Tibial nerve (tissue), 4 donors: ENCODE data around the gene RMND5B.

Experiments
- CTCF ChIP-seq, 5 experiments: fragments of 200-600 bp in 3 of 5; fragments of 450-650 bp in 2 of 5; sonication (generic) in 3 of 5; IDR thresholded peaks; one replicate each; pipeline ENCODE4 v1.5.1; 2016 to 2019; ENCODE audit warnings: antibody characterized with exemption in 5 of 5, mild to moderate bottlenecking in 3 of 5, moderate library complexity in 2 of 5
- EP300 ChIP-seq, 2 donors: sonication (generic); formaldehyde crosslinking; IDR thresholded peaks; one replicate each; pipeline ENCODE4 v1.6.1; 2017; ENCODE audit warnings: antibody characterized with exemption in 2 of 2, mild to moderate bottlenecking in 1 of 2
- POLR2A ChIP-seq, 2 donors: fragments of 450-650 bp; IDR thresholded peaks; one replicate each; pipeline ENCODE4 v1.6.1; 2017; ENCODE audit warnings: antibody characterized with exemption in 2 of 2, mild to moderate bottlenecking in 2 of 2, moderate library complexity in 2 of 2

GRCh38 chr5:178093134-178093533 lies 37.7 kb upstream of the RMND5B start:
- TF ChIP-seq CTCF (IDR thresholded peaks at IDR 0.05) (no peak), EP300 (IDR thresholded peaks at IDR 0.05) (no peak), POLR2A (IDR thresholded peaks at IDR 0.05) (no peak)
